PFSK-1 (cell line): ENCODE data around the gene CPT1A.

Experiments used
- FOXP2 ChIP-seq: optimal IDR thresholded peaks from 2 replicates; pipeline ENCODE3; 2011; ENCODE audit warnings: borderline replicate concordance, control low read depth, inconsistent platforms; ENCODE audit not compliant: insufficient read depth; ENCODE audit errors: extremely low read length, extremely low read depth
- POLR2AphosphoS5 ChIP-seq: IDR thresholded peaks from 2 replicates; pipeline ENCODE4 v1.6.1; 2012; ENCODE audit warnings: low read depth, mild to moderate bottlenecking, control low read depth, low read length, moderate library complexity
- SIN3A ChIP-seq: IDR thresholded peaks from 2 replicates; pipeline ENCODE4 v1.6.1; 2012; ENCODE audit warnings: mild to moderate bottlenecking, low read length, moderate library complexity, borderline replicate concordance; ENCODE audit not compliant: insufficient read depth
- TAF1 ChIP-seq: IDR thresholded peaks from 2 replicates; pipeline ENCODE4 v1.6.1; 2012; ENCODE audit warnings: low read length, control low read depth, borderline replicate concordance; ENCODE audit not compliant: insufficient read depth
- TF ChIP-seq, protein P1 (sequence below), 2 experiments: IDR thresholded peaks; 2 replicates each; pipeline versions ENCODE4 v1.6.1 to v1.8.0; 2011 to 2012; ENCODE audit warnings: low read depth in 2 of 2, low read length in 2 of 2, control low read depth in 1 of 2, inconsistent platforms in 1 of 2, mild to moderate bottlenecking in 1 of 2, moderate library complexity in 1 of 2; ENCODE audit not compliant: insufficient read depth in 1 of 2

The CPT1A gene

GRCh38 chr11:68783216-68783821, 58.4 kb downstream of the CPT1A start:
- TF ChIP-seq, protein P1, sequence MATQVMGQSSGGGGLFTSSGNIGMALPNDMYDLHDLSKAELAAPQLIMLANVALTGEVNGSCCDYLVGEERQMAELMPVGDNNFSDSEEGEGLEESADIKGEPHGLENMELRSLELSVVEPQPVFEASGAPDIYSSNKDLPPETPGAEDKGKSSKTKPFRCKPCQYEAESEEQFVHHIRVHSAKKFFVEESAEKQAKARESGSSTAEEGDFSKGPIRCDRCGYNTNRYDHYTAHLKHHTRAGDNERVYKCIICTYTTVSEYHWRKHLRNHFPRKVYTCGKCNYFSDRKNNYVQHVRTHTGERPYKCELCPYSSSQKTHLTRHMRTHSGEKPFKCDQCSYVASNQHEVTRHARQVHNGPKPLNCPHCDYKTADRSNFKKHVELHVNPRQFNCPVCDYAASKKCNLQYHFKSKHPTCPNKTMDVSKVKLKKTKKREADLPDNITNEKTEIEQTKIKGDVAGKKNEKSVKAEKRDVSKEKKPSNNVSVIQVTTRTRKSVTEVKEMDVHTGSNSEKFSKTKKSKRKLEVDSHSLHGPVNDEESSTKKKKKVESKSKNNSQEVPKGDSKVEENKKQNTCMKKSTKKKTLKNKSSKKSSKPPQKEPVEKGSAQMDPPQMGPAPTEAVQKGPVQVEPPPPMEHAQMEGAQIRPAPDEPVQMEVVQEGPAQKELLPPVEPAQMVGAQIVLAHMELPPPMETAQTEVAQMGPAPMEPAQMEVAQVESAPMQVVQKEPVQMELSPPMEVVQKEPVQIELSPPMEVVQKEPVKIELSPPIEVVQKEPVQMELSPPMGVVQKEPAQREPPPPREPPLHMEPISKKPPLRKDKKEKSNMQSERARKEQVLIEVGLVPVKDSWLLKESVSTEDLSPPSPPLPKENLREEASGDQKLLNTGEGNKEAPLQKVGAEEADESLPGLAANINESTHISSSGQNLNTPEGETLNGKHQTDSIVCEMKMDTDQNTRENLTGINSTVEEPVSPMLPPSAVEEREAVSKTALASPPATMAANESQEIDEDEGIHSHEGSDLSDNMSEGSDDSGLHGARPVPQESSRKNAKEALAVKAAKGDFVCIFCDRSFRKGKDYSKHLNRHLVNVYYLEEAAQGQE (IDR thresholded peaks at IDR 0.05; ENCODE audit: insufficient read depth in 1 of 2, low read depth in 2 of 2, low read length in 2 of 2) = no peak
- TF ChIP-seq TAF1 = no peak
- no peak for TF ChIP-seq POLR2AphosphoS5
- TF ChIP-seq SIN3A = no peak
- no peak for TF ChIP-seq FOXP2

- TF ChIP-seq POLR2AphosphoS5 (no peak), SIN3A (no peak), TAF1 (no peak), FOXP2 (no peak)
- TF ChIP-seq, protein P1 (IDR thresholded peaks at IDR 0.05; ENCODE audit: insufficient read depth in 1 of 2, low read depth in 2 of 2, low read length in 2 of 2) = no peak
Observed at GRCh38 chr11:68782711-68783110, 59.0 kb downstream of the CPT1A start.

DNA sequence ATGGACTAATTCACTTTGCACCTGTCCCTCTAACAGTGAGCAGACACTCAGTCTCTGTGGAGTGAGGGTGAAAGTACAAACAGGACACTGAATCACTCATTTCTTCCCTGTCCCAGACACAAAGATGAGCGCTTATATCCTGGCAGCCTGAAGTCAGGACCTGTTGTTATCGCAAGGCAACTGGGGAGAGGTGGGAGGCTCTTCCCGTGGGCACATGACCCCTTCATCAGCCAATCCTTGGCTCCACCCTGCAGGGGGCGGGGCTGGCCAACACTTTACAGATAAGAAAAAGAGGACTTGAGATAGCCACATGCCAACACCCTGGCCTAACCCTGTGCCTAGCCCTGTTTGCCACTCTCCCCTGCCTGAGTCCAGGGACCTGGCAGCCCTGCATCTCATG, 60.9 kb downstream of the CPT1A start:
- TF ChIP-seq POLR2AphosphoS5 (no peak), FOXP2 (no peak), SIN3A (no peak)

DNA sequence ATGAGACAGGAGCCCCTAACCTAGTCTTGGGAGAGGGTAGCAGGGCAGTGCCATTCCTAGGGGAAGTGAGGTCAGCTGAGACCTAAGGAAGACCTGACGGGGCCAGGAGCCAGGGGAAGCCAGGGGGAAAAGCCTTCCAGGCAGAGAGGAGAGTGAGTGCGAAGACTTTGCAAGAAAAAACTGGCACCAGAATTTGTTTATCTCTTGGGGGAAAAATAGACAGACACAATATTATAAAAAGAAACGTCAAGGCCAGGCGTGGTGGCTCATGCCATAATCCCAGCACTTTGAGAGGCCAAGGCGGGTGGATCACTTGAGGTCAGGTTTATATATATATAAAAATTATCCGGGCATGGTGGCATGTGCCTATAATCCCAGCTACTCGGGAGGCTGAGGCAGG, 63.5 kb downstream of the CPT1A start:
- TF ChIP-seq SIN3A (no peak), TAF1 (no peak), FOXP2 (no peak), POLR2AphosphoS5 (no peak)
- TF ChIP-seq, protein P1 (IDR thresholded peaks at IDR 0.05; ENCODE audit: insufficient read depth in 1 of 2, low read depth in 2 of 2, low read length in 2 of 2) = no peak

GRCh38 chr11:68776442-68777235, 65.1 kb downstream of the CPT1A start:
- TF ChIP-seq SIN3A (no peak), TAF1 (no peak), POLR2AphosphoS5 (no peak), FOXP2 (no peak)
- TF ChIP-seq, protein P1 (IDR thresholded peaks at IDR 0.05; ENCODE audit: insufficient read depth in 1 of 2, low read depth in 2 of 2, low read length in 2 of 2) = no peak
